ENCODE results near the gene CBARP. TPM values are rescaled to one million over a fixed set of nuclear protein-coding genes. Genes with fewer than 3 reads are reported as not detected.

Gene CBARP
- total and polyA plus RNA-seq, 9 of the 15 experiments (the other 6 are each of a cell fraction or from before 2014, with no cell fraction given) = 0.03 to 8.9 (median 1.2) TPM; not detected in 1

DNA sequence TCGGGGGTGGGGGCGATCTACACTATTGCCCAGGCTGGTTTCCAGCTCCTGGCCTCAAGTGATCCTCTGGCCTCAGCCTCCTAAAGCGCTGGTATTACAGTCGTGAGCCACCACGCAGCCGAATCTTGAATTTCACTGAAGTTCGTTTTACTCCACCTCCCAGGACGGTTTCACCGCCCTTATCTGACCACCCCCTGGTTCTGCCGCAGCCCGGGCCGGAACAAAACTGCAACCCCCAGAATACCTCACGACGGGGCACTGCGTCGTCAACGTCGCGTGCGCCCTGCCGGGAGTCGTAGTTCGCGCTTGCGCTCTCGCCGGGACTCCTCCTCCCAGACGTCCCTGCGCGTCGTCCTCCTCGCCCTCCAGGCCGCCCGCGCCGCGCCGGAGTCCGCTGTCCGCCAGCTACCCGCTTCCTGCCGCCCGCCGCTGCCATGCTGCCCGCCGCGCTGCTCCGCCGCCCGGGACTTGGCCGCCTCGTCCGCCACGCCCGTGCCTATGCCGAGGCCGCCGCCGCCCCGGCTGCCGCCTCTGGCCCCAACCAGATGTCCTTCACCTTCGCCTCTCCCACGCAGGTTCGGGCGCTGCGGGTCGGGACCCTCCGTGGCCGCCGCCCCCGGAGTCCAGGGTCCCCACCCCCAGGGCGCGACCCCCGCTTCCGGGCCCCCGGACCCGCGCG is 3.8 kb upstream of the CBARP start, which contains the start of gene ATP5F1D (continued):
- TF ChIP-seq NCOA4 (IDR thresholded peaks at IDR 0.05; ENCODE audit: partially characterized antibody) (no peak), SUPT5H (IDR thresholded peaks at IDR 0.05) (no peak; the same call in 1 of the 2 replicates), U2AF1 (optimal IDR thresholded peaks at IDR 0.05; ENCODE audit: low read depth, low read length) (no peak), MTF1 (CRISPR knock-in tag; IDR thresholded peaks at IDR 0.05; ENCODE audit: borderline replicate concordance) (no peak), ZNF695 (CRISPR knock-in tag; IDR thresholded peaks at IDR 0.05) (no peak), ESRRB (CRISPR knock-in tag; IDR thresholded peaks at IDR 0.05; ENCODE audit: borderline replicate concordance) (no peak), MCM5 (IDR thresholded peaks at IDR 0.05; ENCODE audit: low read depth) (no peak), ZEB2 (IDR thresholded peaks at IDR 0.05) (no peak), RBM34 (IDR thresholded peaks at IDR 0.05; ENCODE audit: borderline replicate concordance, insufficient read depth, low read length) (no peak), HMG20B (CRISPR knock-in tag; IDR thresholded peaks at IDR 0.05) (no peak), NFIC (IDR thresholded peaks at IDR 0.05) (no peak), ZNF318 (IDR thresholded peaks at IDR 0.05; ENCODE audit: borderline replicate concordance in 1 of 2, low read depth in 1 of 2) (no peak)
- TF ChIP-seq, protein P1, sequence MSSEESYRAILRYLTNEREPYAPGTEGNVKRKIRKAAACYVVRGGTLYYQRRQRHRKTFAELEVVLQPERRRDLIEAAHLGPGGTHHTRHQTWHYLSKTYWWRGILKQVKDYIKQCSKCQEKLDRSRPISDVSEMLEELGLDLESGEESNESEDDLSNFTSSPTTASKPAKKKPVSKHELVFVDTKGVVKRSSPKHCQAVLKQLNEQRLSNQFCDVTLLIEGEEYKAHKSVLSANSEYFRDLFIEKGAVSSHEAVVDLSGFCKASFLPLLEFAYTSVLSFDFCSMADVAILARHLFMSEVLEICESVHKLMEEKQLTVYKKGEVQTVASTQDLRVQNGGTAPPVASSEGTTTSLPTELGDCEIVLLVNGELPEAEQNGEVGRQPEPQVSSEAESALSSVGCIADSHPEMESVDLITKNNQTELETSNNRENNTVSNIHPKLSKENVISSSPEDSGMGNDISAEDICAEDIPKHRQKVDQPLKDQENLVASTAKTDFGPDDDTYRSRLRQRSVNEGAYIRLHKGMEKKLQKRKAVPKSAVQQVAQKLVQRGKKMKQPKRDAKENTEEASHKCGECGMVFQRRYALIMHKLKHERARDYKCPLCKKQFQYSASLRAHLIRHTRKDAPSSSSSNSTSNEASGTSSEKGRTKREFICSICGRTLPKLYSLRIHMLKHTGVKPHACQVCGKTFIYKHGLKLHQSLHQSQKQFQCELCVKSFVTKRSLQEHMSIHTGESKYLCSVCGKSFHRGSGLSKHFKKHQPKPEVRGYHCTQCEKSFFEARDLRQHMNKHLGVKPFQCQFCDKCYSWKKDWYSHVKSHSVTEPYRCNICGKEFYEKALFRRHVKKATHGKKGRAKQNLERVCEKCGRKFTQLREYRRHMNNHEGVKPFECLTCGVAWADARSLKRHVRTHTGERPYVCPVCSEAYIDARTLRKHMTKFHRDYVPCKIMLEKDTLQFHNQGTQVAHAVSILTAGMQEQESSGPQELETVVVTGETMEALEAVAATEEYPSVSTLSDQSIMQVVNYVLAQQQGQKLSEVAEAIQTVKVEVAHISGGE (CRISPR knock-in tag; IDR thresholded peaks at IDR 0.05) = peak in 1 of 3 experiments; percentile 90; a peak in 2 of 6 replicates

Measured in K562 (cell line).